Immature natural killer cell (primary cell): ENCODE data around the gene DBNL. TPM values are rescaled to one million over a fixed set of nuclear protein-coding genes. Genes with fewer than 3 reads are reported as not detected.
A peak's percentile ranks its signal among the peaks of the same experiment; 100 is the strongest.

Experiments
- DNase-seq, 3 donors: peaks; one replicate each; pipeline ENCODE4 v3.0.0; 2022; ENCODE audit warnings: mixed read lengths in 1 of 3
- H3K27ac Mint-ChIP-seq, 6 donors: one replicate each; pipeline ENCODE4 v1.8.0; 2020; ENCODE audit warnings: mixed read lengths in 6 of 6, mild to moderate bottlenecking in 5 of 6, inconsistent platforms in 4 of 6, moderate library complexity in 3 of 6
- H3K27me3 Mint-ChIP-seq, 3 donors: one replicate each; pipeline ENCODE4 v1.8.0; 2020 to 2021; ENCODE audit warnings: low read depth in 3 of 3, mild to moderate bottlenecking in 3 of 3, mixed read lengths in 3 of 3, moderate library complexity in 3 of 3, inconsistent platforms in 1 of 3
- H3K36me3 Mint-ChIP-seq, 3 donors: one replicate each; pipeline ENCODE4 v1.8.0; 2020; ENCODE audit warnings: mixed read lengths in 3 of 3, inconsistent platforms in 2 of 3, mild to moderate bottlenecking in 2 of 3
- H3K4me1 Mint-ChIP-seq, 2 donors: one replicate each; pipeline ENCODE4 v1.8.0; 2020; ENCODE audit warnings: inconsistent platforms in 2 of 2, mild to moderate bottlenecking in 2 of 2, mixed read lengths in 2 of 2, moderate library complexity in 1 of 2
- H3K4me3 Mint-ChIP-seq, 5 donors: one replicate each; pipeline ENCODE4 v1.8.0; 2020; ENCODE audit warnings: mild to moderate bottlenecking in 5 of 5, mixed read lengths in 5 of 5, inconsistent platforms in 3 of 5, moderate library complexity in 3 of 5
- H3K9me3 Mint-ChIP-seq, 6 donors: one replicate each; pipeline ENCODE4 v1.8.0; 2020; ENCODE audit warnings: mild to moderate bottlenecking in 6 of 6, mixed read lengths in 6 of 6, inconsistent platforms in 4 of 6, moderate library complexity in 3 of 6
- polyA plus RNA-seq, 3 donors: library from polyadenylated mRNA; unstranded; fragments of 300-500 nt; fragmentation: Illumina TruSeq; gene quantifications; one replicate each; pipeline ENCODE4 v1.2.3, GENCODE V29; 2021

DBNL gene
- polyA plus RNA-seq, 3 donors from 2014 or later: 237 to 306 (median 285) TPM

DNA sequence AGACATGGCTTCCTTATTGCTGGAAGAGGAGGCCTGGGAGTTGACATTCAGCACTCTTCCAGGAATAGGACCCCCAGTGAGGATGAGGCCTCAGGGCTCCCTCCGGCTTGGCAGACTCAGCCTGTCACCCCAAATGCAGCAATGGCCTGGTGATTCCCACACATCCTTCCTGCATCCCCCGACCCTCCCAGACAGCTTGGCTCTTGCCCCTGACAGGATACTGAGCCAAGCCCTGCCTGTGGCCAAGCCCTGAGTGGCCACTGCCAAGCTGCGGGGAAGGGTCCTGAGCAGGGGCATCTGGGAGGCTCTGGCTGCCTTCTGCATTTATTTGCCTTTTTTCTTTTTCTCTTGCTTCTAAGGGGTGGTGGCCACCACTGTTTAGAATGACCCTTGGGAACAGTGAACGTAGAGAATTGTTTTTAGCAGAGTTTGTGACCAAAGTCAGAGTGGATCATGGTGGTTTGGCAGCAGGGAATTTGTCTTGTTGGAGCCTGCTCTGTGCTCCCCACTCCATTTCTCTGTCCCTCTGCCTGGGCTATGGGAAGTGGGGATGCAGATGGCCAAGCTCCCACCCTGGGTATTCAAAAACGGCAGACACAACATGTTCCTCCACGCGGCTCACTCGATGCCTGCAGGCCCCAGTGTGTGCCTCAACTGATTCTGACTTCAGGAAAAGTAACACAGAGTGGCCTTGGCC, 16.6 kb downstream of the DBNL start:
- Mint-ChIP-seq H3K4me1 (peaks cover 2 to 9% of the 10 kb centered on the region in 2 donors), H3K27ac (peak overlapping the region in 3 of 6 donors; percentile 9 to 80 (median 39))

DNA sequence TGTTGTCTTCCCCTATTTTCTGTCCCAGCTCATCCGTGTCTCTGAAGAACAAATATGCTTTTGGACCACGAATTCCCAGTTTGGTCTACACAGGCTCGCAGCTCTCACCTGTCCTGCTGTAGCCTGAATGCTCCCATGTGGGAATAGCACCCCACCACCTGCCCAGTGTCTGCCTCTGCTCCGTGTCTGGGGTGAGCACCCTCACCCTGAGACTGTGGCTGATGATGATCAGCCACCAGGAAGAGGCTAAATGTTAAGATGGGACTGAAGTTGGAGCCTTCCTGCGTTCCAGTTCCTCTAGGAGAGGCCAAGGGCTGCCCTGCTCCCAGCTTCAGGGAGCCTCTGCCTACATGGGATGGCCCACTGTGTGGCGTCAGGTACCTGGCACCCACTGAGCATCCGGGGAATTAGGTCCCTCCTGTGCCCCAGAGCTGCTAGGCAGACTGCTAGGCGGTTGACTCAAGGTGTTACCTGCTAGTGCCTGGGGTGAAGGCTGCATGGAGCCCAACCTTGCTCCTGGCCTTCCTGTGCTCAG, 17.2 kb downstream of the DBNL start:
- DNase-seq: no peak
- peaks cover 0 to 3% (median 0%) of the 10 kb centered on the region in 3 donors for H3K27me3 Mint-ChIP-seq
- H3K36me3 Mint-ChIP-seq: peaks cover 0 to 23% (median 6%) of the 10 kb centered on the region in 3 donors
- H3K4me1 Mint-ChIP-seq: peaks cover 0 to 11% of the 10 kb centered on the region in 2 donors
- H3K4me3 Mint-ChIP-seq: no peak overlapping the region
- H3K9me3 Mint-ChIP-seq: no peaks in the 10 kb centered on the region
- H3K27ac Mint-ChIP-seq: peak overlapping the region in 2 of 6 donors; percentile 51 to 80

More for the DNA sequence above, 16.6 kb downstream of the DBNL start:
- Mint-ChIP-seq H3K9me3 (no peaks in the 10 kb centered on the region), H3K36me3 (peaks cover 0 to 28% (median 6%) of the 10 kb centered on the region in 3 donors), H3K4me3 (no peak overlapping the region), H3K27me3 (peaks cover 0 to 3% (median 0%) of the 10 kb centered on the region in 3 donors)
- no peak for DNase-seq

GRCh38 chr7:44062180-44062902, 17.8 kb downstream of the DBNL start:
- Mint-ChIP-seq H3K27me3 (peaks cover 0 to 3% (median 0%) of the 10 kb centered on the region in 3 donors), H3K4me3 (no peak overlapping the region), H3K4me1 (peaks cover 0 to 11% of the 10 kb centered on the region in 2 donors), H3K27ac (peak overlapping the region in 2 of 6 donors; percentile 24 to 38), H3K9me3 (no peaks in the 10 kb centered on the region), H3K36me3 (peaks cover 0 to 22% (median 6%) of the 10 kb centered on the region in 3 donors)
- no peak for DNase-seq

- Mint-ChIP-seq H3K9me3 (no peaks in the 10 kb centered on the region), H3K27ac (peak overlapping the region in 3 of 6 donors; percentile 24 to 38 (median 28)), H3K36me3 (peaks cover 0 to 17% (median 4%) of the 10 kb centered on the region in 3 donors), H3K27me3 (peaks cover 0 to 3% (median 0%) of the 10 kb centered on the region in 3 donors), H3K4me1 (peaks cover 0 to 11% of the 10 kb centered on the region in 2 donors), H3K4me3 (no peak overlapping the region)
- DNase-seq: no peak
Measured at GRCh38 chr7:44062903-44063295, 18.4 kb downstream of the DBNL start.

- H3K9me3 Mint-ChIP-seq: no peaks in the 10 kb centered on the region
- no peak overlapping the region for H3K4me3 Mint-ChIP-seq
- DNase-seq: no peak
- H3K27ac Mint-ChIP-seq: peak overlapping the region in 2 of 6 donors; percentile 24 to 28
- peaks cover 0 to 10% (median 3%) of the 10 kb centered on the region in 3 donors for H3K36me3 Mint-ChIP-seq
- H3K4me1 Mint-ChIP-seq: peaks cover 2 to 12% of the 10 kb centered on the region in 2 donors
- peaks cover 0 to 3% (median 2%) of the 10 kb centered on the region in 3 donors for H3K27me3 Mint-ChIP-seq
Measured at GRCh38 chr7:44063547-44063893, 19.0 kb downstream of the DBNL start.

DNA sequence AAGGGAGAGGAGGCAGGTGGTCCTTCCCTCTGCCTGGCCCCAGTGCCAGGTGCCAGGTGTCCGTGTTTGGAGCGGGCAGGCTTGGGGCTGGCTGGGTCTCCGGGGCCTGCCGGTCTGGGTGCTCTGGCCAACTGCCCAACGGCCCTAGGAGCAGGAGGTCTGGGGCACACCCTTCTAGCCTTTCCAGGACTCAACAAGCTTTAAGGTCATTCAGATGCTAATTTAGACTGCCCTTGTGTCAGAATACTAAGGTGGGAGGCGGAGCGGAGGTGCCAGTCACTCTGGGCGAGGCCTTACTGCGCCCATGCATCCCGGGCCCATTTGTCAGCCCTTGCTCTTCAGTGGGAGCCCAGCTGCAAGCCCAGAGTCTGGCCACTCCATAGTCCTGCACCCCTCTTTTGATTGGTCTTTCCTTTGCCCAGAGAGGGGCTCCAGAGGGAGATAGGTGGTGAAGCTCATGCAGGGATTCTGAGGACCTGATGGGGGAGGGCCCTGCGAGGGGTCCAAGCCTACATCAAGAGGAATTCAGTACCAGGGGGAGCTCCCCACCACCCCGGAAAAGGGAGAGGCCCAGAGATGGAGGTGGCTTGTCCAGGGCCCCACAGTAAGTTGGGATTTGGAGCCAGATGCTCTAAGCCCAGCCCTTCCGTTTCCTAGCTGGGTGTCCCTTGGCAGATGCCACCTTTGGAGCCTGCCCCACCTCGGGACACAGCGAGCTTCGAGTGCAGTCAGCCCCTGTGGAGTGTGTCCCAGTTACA, 19.6 kb downstream of the DBNL start:
- peaks cover 0 to 8% (median 3%) of the 10 kb centered on the region in 3 donors for H3K36me3 Mint-ChIP-seq
- peaks cover 7 to 12% of the 10 kb centered on the region in 2 donors for H3K4me1 Mint-ChIP-seq
- peaks cover 0 to 3% (median 2%) of the 10 kb centered on the region in 3 donors for H3K27me3 Mint-ChIP-seq
- no peaks in the 10 kb centered on the region for H3K9me3 Mint-ChIP-seq
- no peak overlapping the region for H3K4me3 Mint-ChIP-seq
- DNase-seq: no peak
- no peak overlapping the region for H3K27ac Mint-ChIP-seq

- H3K27me3 Mint-ChIP-seq: peaks cover 0 to 3% (median 2%) of the 10 kb centered on the region in 3 donors
- no peak overlapping the region for H3K4me3 Mint-ChIP-seq
- no peaks in the 10 kb centered on the region for H3K9me3 Mint-ChIP-seq
- peaks cover 0 to 3% (median 3%) of the 10 kb centered on the region in 3 donors for H3K36me3 Mint-ChIP-seq
- no peak for DNase-seq
- H3K4me1 Mint-ChIP-seq: peaks cover 8 to 12% of the 10 kb centered on the region in 2 donors
- no peak overlapping the region for H3K27ac Mint-ChIP-seq
Measured at GRCh38 chr7:44064791-44065430, 20.4 kb downstream of the DBNL start.

DNA sequence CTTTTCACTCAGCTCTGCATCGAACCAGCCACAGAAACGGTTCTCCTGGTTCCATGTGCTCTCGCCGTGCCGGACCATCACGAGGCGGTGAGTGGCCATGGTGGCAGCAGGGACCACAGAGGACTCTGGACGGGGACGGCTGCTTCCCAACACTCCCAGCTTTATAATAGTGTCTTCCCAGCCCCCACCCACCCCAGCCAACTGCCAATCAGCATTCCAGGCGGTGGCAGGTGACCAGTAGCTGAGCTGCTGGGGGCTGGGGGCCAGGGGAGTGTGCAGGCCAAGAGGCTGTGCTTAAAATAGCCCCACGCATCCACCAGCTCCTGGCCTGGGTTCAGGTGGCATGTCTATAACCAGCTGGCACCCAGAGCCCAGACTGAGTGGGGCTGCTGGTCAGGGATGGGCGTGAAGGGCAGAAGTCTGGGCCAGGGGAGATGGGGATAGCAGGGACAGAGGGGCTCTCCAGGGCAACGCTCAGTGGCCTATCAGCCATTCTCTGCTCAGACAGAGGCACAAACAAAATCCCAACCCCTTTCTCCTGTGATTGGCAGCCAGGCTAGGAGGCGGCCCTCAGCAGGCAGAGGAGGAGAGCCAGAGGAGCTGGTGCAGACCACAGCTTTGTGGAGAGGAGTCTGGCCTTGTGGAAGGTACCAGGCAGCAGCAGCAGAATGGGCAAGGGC, 21.1 kb downstream of the DBNL start, which contains the start of gene PGAM2:
TSS of gene PGAM2 (minus strand) at position 137 of the 680 bp plus-strand sequence. CDS start at position 99, 38 bp downstream.
- H3K27ac Mint-ChIP-seq: peak within 1 kb of the TSS in 2 of 6 donors; percentile 17 to 53

GRCh38 chr7:44066111-44066460, 21.6 kb downstream of the DBNL start:
- Mint-ChIP-seq H3K36me3 (peaks cover 0 to 3% (median 0%) of the 10 kb centered on the region in 3 donors), H3K27ac (peak overlapping the region in 2 of 6 donors; percentile 17 to 53), H3K4me3 (no peak overlapping the region), H3K9me3 (no peaks in the 10 kb centered on the region), H3K27me3 (peaks cover 0 to 3% (median 2%) of the 10 kb centered on the region in 3 donors), H3K4me1 (peaks cover 8 to 12% of the 10 kb centered on the region in 2 donors)
- DNase-seq: no peak

More for the DNA sequence above, 21.1 kb downstream of the DBNL start, which contains the start of gene PGAM2:
- Mint-ChIP-seq H3K27me3 (peaks cover 0 to 3% (median 2%) of the 10 kb centered on the region in 3 donors), H3K36me3 (peaks cover 0 to 3% (median 0%) of the 10 kb centered on the region in 3 donors), H3K4me3 (no peak within 1 kb of the TSS), H3K9me3 (no peaks in the 10 kb centered on the region), H3K4me1 (peaks cover 8 to 12% of the 10 kb centered on the region in 2 donors)
- no peak for DNase-seq

GRCh38 chr7:44066494-44067063, 22.1 kb downstream of the DBNL start:
- Mint-ChIP-seq H3K27ac (peak overlapping the region in 5 of 6 donors; percentile 3 to 67 (median 17)), H3K4me3 (no peak overlapping the region), H3K36me3 (peaks cover 0 to 1% (median 0%) of the 10 kb centered on the region in 3 donors), H3K27me3 (peaks cover 0 to 3% (median 2%) of the 10 kb centered on the region in 3 donors), H3K4me1 (peaks cover 8 to 12% of the 10 kb centered on the region in 2 donors), H3K9me3 (no peaks in the 10 kb centered on the region)
- no peak for DNase-seq

DNA sequence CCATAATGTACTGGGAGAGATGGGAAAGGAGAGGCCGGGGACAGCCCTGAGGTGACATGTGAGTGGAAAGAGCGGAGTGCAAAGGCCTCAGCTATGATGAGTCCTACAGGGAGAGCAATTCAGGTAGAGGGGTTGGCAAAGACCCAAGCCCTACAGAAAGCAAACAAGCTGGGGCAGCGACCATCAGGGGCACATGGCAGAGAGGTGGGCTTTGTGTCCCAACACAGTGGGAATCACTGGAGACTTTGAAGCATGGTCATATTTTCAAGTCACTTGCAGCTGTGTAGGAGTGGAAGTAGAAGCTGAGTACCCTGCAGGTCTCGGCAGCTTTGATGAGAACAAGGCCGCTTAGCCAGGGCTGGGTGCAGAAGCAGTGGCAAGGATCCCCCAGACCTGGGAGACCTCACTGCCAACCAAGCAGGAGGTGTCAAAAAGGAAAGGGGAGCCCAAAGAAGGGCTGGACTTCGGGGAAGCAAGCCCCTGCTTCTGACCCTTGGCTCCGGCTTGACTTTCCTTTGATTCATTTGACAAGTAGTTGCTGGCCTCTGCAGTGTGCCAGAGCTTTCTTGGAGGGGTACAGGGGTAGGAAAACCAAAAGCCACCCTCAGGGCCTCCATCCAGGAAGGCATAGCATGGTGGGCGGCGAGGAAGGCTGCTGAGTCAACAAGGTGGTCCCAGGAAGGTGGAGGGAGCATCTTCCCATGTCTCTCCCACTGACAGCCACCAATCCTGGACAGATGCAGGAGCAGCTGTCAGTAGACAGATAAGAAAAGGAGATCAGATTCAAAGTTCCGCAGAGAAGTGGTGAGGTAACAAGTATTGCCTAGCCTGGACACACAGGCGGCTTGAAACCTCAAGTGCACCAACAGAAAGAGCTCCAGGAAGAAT, 22.8 kb downstream of the DBNL start:
- H3K27me3 Mint-ChIP-seq: peaks cover 0 to 5% (median 2%) of the 10 kb centered on the region in 3 donors
- H3K36me3 Mint-ChIP-seq: peaks cover 0 to 3% (median 0%) of the 10 kb centered on the region in 3 donors
- H3K27ac Mint-ChIP-seq: peak overlapping the region in 5 of 6 donors; percentile 3 to 67 (median 27)
- DNase-seq: no peak
- no peak overlapping the region for H3K4me3 Mint-ChIP-seq
- H3K4me1 Mint-ChIP-seq: peaks cover 12 to 17% of the 10 kb centered on the region in 2 donors
- no peaks in the 10 kb centered on the region for H3K9me3 Mint-ChIP-seq
